Astrocyte (in vitro differentiated cells and primary cell): ENCODE results near the gene WBP2NL. TPM values are rescaled to one million over a fixed set of nuclear protein-coding genes. Genes with fewer than 3 reads are reported as not detected.

ENCODE experiments used
- DNase-seq: peaks from one replicate; pipeline ENCODE4 v3.0.0-alpha.2; 2010; ENCODE audit warnings: low read depth
- FAIRE-seq: peaks from 2 replicates; lab custom pipeline; 2011; peaks lifted over from hg19 to GRCh38; lab: Jason Lieb, UNC
- H2AFZ ChIP-seq: 2 replicates; pipeline ENCODE4 v1.6.0; 2012; ENCODE audit warnings: low read depth, low read length, inconsistent platforms
- H3K27ac ChIP-seq: 2 replicates; pipeline ENCODE4 v1.5.1; 2011; ENCODE audit warnings: low read depth, low read length, inconsistent platforms
- H3K27me3 ChIP-seq: 2 replicates; pipeline ENCODE4 v1.6.0; 2011; ENCODE audit warnings: low read length, inconsistent platforms; ENCODE audit not compliant: insufficient read depth
- H3K36me3 ChIP-seq: 2 replicates; pipeline ENCODE4 v1.5.1; 2011; ENCODE audit warnings: low read length, inconsistent platforms; ENCODE audit not compliant: insufficient read depth
- H3K4me1 ChIP-seq: 2 replicates; pipeline ENCODE4 v1.5.1; 2011; ENCODE audit warnings: low read length, inconsistent platforms; ENCODE audit not compliant: insufficient read depth
- H3K4me2 ChIP-seq: 2 replicates; pipeline ENCODE4 v1.6.0; 2012; ENCODE audit warnings: low read length, inconsistent platforms
- H3K4me3 ChIP-seq: 2 replicates; pipeline ENCODE4 v1.5.1; 2011; ENCODE audit warnings: low read depth, mild to moderate bottlenecking, low read length, inconsistent platforms; ENCODE audit not compliant: insufficient read depth
- H3K79me2 ChIP-seq: 2 replicates; pipeline ENCODE4 v1.6.0; 2012; ENCODE audit warnings: mild to moderate bottlenecking, low read length, inconsistent platforms; ENCODE audit not compliant: insufficient read depth
- H3K9ac ChIP-seq: 2 replicates; pipeline ENCODE4 v1.6.0; 2012; ENCODE audit warnings: mild to moderate bottlenecking, low read length, inconsistent platforms
- H3K9me3 ChIP-seq: 2 replicates; pipeline ENCODE4 v1.5.1; 2012; ENCODE audit warnings: low read depth, mild to moderate bottlenecking, low read length, inconsistent platforms; ENCODE audit not compliant: insufficient read depth
- H4K20me1 ChIP-seq: 2 replicates; pipeline ENCODE4 v1.6.0; 2012; ENCODE audit warnings: low read length, inconsistent platforms; ENCODE audit not compliant: insufficient read depth
- H3K27ac Mint-ChIP-seq: one replicate; pipeline ENCODE4 v1.8.0; 2021; ENCODE audit warnings: mild to moderate bottlenecking, mixed read lengths; ENCODE audit not compliant: unreplicated experiment
- H3K27me3 Mint-ChIP-seq: one replicate; pipeline ENCODE4 v1.8.0; 2021; ENCODE audit warnings: low read depth, mixed read lengths; ENCODE audit not compliant: unreplicated experiment
- H3K36me3 Mint-ChIP-seq: one replicate; pipeline ENCODE4 v1.8.0; 2021; ENCODE audit warnings: low read depth, mixed read lengths; ENCODE audit not compliant: unreplicated experiment
- H3K4me1 Mint-ChIP-seq: one replicate; pipeline ENCODE4 v1.8.0; 2021; ENCODE audit warnings: low read depth, mixed read lengths; ENCODE audit not compliant: unreplicated experiment
- H3K4me3 Mint-ChIP-seq: one replicate; pipeline ENCODE4 v1.8.0; 2021; ENCODE audit warnings: mild to moderate bottlenecking, moderate library complexity, mixed read lengths; ENCODE audit not compliant: unreplicated experiment
- H3K9me3 Mint-ChIP-seq: one replicate; pipeline ENCODE4 v1.8.0; 2021; ENCODE audit warnings: mild to moderate bottlenecking, mixed read lengths; ENCODE audit not compliant: unreplicated experiment
- EZH2 ChIP-seq: IDR thresholded peaks from 2 replicates; pipeline ENCODE4 v1.6.1; 2012; ENCODE audit warnings: mild to moderate bottlenecking, low read length, inconsistent platforms; ENCODE audit not compliant: insufficient read depth
- total RNA-seq: library from RNA; stranded (reverse); gene quantifications from 2 replicates; pipeline ENCODE4 v1.2.1, GENCODE V29; 2021
- TF ChIP-seq, protein P1 (sequence below): IDR thresholded peaks from 2 replicates; pipeline ENCODE4 v1.5.1; 2011; ENCODE audit warnings: low read depth, mild to moderate bottlenecking, inconsistent platforms, low read length, moderate library complexity; ENCODE audit not compliant: insufficient read depth

The WBP2NL gene
- total RNA-seq, 1 donor from 2014 or later = not detected

DNA sequence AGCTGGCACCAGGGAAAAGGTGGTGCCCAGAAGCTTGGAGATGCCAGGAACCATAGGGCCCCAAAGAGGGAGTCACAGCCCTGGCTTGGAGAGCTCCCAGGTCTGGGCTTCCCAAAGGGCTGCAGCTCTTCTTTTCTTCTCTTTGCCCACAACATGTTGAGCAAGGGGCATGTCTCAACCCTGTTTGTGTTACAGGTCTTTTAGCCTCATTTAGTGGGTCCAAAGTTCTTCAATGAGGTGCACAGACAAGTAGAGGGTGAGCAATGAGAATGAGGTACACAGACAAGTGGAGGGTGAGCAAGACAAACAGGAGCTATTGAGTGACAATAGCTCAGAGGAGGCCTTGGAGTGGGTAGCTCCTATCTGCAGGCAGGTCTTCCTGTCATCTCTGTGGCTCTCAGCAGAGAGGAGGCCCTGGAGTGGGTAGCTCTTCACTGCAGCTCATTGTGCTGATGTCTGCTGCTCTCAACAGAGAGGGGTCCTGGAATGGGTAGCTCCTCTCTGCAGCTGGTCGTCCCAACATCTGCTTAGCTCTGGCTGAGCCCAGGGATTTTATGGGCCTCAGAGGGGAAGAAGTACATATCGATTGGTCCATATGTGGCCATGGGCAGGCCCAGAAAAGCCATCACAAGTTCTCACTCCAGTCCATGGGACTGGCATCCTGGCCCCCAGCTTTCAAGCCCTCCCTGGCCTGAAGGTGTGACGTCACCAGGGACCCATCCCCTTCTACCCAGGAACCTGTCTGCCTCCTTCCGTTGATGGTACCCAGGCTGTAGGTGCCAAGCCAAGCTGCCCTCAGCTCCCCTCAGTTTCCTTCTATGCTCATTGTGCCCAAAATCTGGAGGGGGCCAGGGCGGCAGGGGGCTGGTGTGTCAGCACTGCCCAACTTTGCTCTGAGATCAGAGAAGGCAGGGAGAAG lies 34.9 kb downstream of the WBP2NL start:
- Mint-ChIP-seq H3K27ac (no peak overlapping the region), H3K9me3 (peaks cover 5% of the 10 kb centered on the region), H3K36me3 (peaks cover 2% of the 10 kb centered on the region), H3K4me1 (peaks cover 10% of the 10 kb centered on the region), H3K27me3 (peaks cover 9% of the 10 kb centered on the region), H3K4me3 (no peak overlapping the region)
- Histone ChIP-seq H3K79me2 (no peaks in the 10 kb centered on the region), H4K20me1 (no peaks in the 10 kb centered on the region), H3K9me3 (peaks cover 9% of the 10 kb centered on the region), H3K27me3 (no peaks in the 10 kb centered on the region), H3K4me3 (no peak overlapping the region), H3K36me3 (no peaks in the 10 kb centered on the region), H3K9ac (no peak overlapping the region), H2AFZ (no peak overlapping the region), H3K27ac (no peak overlapping the region), H3K4me1 (no peaks in the 10 kb centered on the region), H3K4me2 (no peak overlapping the region)
- DNase-seq (no peak), FAIRE-seq (no peak)
- TF ChIP-seq, protein P1, sequence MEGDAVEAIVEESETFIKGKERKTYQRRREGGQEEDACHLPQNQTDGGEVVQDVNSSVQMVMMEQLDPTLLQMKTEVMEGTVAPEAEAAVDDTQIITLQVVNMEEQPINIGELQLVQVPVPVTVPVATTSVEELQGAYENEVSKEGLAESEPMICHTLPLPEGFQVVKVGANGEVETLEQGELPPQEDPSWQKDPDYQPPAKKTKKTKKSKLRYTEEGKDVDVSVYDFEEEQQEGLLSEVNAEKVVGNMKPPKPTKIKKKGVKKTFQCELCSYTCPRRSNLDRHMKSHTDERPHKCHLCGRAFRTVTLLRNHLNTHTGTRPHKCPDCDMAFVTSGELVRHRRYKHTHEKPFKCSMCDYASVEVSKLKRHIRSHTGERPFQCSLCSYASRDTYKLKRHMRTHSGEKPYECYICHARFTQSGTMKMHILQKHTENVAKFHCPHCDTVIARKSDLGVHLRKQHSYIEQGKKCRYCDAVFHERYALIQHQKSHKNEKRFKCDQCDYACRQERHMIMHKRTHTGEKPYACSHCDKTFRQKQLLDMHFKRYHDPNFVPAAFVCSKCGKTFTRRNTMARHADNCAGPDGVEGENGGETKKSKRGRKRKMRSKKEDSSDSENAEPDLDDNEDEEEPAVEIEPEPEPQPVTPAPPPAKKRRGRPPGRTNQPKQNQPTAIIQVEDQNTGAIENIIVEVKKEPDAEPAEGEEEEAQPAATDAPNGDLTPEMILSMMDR = no peak
- no peak for TF ChIP-seq EZH2

DNA sequence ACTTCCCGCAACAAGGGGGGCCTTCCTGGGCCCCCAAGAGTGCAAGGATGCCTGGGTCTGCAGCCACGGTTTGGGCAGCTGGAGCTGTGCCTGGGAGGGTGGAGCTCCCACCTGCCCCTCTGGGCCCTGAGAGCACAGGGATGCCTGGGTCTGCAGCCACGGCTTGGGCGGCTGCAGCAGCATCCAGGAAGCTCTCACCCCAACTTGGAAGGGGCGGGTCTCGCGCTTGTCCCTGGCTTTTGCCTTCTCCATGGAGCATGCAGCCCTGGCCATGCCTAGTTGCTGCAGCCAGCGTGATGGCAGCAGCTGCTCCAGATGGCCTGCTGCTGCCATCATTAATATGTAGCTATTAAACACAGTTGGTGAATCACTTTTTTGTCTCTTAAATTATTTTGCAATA lies 36.7 kb downstream of the WBP2NL start:
- Mint-ChIP-seq H3K27me3 (peaks cover 9% of the 10 kb centered on the region), H3K36me3 (peaks cover 2% of the 10 kb centered on the region), H3K4me1 (peaks cover 10% of the 10 kb centered on the region), H3K9me3 (peaks cover 7% of the 10 kb centered on the region), H3K27ac (no peak overlapping the region), H3K4me3 (no peak overlapping the region)
- Histone ChIP-seq H3K9me3 (peaks cover 9% of the 10 kb centered on the region), H3K27ac (no peak overlapping the region), H3K27me3 (no peaks in the 10 kb centered on the region), H3K9ac (no peak overlapping the region), H3K36me3 (no peaks in the 10 kb centered on the region), H3K4me1 (no peaks in the 10 kb centered on the region), H3K79me2 (no peaks in the 10 kb centered on the region), H2AFZ (no peak overlapping the region), H3K4me3 (no peak overlapping the region), H3K4me2 (no peak overlapping the region), H4K20me1 (no peaks in the 10 kb centered on the region)
- FAIRE-seq (no peak), DNase-seq (no peak)
- TF ChIP-seq, protein P1 = no peak
- no peak for TF ChIP-seq EZH2

DNA sequence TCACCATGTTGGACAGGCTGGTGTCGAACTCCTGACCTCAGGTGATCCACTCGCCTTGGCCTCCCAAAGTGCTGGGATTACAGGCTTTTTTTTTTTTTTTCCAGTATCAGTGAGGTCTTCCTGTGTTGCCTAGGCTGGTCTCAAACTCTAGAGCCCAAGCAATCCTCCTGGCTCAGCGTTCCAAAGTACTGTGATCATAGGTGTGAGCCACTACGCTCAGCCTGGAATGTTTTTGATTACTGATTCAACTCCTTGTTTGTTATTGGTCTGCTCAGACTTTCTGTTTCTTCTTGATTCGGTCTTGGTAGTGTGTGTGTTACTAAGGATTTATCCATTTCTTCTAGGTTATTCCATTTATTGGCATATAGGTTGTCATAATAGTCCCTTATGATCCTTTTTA lies 40.7 kb downstream of the WBP2NL start:
- no peaks in the 10 kb centered on the region for H3K4me1 Mint-ChIP-seq
- DNase-seq = no peak
- H3K36me3 ChIP-seq = no peaks in the 10 kb centered on the region

More for the DNA sequence above, 40.7 kb downstream of the WBP2NL start:
- Histone ChIP-seq H3K4me2 (no peak overlapping the region), H3K4me3 (no peak overlapping the region), H3K27ac (no peak overlapping the region), H3K27me3 (no peaks in the 10 kb centered on the region), H3K4me1 (no peaks in the 10 kb centered on the region), H4K20me1 (no peaks in the 10 kb centered on the region), H2AFZ (no peak overlapping the region), H3K9me3 (no peaks in the 10 kb centered on the region), H3K79me2 (no peaks in the 10 kb centered on the region), H3K9ac (no peak overlapping the region)
- peaks cover 2% of the 10 kb centered on the region for H3K36me3 Mint-ChIP-seq
- no peak overlapping the region for H3K4me3 Mint-ChIP-seq
- H3K27ac Mint-ChIP-seq = no peak overlapping the region
- peaks cover 24% of the 10 kb centered on the region for H3K9me3 Mint-ChIP-seq
- H3K27me3 Mint-ChIP-seq = peaks cover 12% of the 10 kb centered on the region
- TF ChIP-seq, protein P1 = no peak
- TF ChIP-seq EZH2 = no peak
- no peak for FAIRE-seq
